ENCODE results near the gene CFAP77.

GRCh38 chr9:132582276-132582785 is 172.3 kb downstream of the CFAP77 start, which contains the start of gene BARHL1:
- TF ChIP-seq CTCF (IDR thresholded peaks at IDR 0.05; ENCODE audit: insufficient read depth, low read depth, low read length): no peak
- no peak for TF ChIP-seq EZH2 (IDR thresholded peaks at IDR 0.05; ENCODE audit: insufficient read depth, low read length)
